HG02970 (cell line): ENCODE results near the gene PSORS1C1.

ENCODE experiments used
- ATAC-seq: cut with Tn5 transposase; IDR thresholded peaks from one replicate; pipeline ENCODE4 v1.9.1; 2021; ENCODE audit warnings: mild to moderate bottlenecking, moderate library complexity, moderate number of reproducible peaks; ENCODE audit not compliant: unreplicated experiment, low FRiP score

The PSORS1C1 gene

DNA sequence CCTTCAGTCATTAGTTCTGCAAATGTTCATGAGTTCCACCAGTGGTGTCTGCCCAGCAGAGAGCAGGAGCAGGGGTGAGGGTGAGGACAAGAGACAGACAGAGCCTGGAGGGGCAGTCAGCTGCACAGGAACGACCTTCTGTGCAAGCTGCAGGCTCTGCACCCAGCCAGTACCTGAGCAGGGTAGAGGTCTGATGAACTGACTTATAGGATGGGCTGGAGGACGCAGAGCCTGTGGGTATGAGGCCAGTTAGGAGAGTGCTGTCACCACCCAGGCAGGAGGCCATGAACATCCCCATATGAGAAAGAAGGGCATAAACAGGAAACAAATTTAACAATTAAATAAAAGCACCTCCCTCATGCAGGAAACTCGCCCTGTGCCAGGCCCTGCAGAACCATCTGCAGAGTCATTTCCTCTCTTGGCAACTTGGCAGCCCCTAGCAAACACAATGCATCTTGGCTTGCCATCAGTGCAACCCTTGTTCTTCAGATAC lies 20.2 kb upstream of the PSORS1C1 start:
- ATAC-seq: no peak

- ATAC-seq: no peak
These were observed 18.4 kb upstream of the PSORS1C1 start for GRCh38 chr6:31096215-31096614.

GRCh38 chr6:31096656-31097055 lies 17.9 kb upstream of the PSORS1C1 start:
- ATAC-seq: no peak

DNA sequence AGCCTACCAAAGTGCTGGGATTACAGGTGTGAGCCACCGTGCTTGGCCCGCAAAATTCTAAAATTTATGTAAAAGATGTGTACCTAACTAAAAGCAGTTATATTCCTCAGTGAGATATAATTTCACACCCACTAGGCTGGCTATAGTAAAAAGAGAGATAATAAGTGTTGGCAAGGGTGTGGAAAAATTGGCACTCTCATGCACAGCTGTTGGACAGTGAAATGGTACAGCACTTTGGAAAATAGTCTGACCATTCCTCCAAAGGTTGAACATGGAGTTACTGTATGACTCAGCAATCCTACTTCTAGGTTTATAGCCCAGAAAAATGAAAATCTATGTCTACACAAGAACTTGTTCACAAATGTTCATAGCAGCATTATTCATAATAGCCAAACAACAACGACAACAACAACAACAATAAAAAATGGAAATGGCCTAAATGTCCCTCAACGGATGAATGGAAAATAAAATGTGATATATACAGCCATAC lies 16.1 kb upstream of the PSORS1C1 start:
- ATAC-seq: no peak

GRCh38 chr6:31103136-31103535 lies 11.5 kb upstream of the PSORS1C1 start:
- no peak for ATAC-seq

DNA sequence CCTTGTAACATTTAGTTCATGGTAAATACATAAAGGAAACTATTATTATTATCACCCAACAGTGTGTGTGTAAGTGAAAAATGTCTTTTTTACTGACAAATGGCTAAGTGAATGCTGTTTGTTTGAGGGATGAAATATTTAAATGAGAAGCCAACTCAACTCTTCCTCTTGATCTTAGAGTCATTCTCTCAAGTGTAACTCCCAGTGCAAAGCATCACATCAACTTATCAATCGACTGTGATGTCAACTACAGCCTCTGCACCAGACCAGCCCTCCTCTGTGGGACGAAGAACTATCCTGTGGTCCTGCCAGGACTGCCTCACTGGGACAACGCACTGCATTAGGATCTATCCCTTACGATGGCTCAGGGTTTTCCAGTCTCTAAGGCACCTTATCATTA lies 7.5 kb upstream of the PSORS1C1 start:
- no peak for ATAC-seq

DNA sequence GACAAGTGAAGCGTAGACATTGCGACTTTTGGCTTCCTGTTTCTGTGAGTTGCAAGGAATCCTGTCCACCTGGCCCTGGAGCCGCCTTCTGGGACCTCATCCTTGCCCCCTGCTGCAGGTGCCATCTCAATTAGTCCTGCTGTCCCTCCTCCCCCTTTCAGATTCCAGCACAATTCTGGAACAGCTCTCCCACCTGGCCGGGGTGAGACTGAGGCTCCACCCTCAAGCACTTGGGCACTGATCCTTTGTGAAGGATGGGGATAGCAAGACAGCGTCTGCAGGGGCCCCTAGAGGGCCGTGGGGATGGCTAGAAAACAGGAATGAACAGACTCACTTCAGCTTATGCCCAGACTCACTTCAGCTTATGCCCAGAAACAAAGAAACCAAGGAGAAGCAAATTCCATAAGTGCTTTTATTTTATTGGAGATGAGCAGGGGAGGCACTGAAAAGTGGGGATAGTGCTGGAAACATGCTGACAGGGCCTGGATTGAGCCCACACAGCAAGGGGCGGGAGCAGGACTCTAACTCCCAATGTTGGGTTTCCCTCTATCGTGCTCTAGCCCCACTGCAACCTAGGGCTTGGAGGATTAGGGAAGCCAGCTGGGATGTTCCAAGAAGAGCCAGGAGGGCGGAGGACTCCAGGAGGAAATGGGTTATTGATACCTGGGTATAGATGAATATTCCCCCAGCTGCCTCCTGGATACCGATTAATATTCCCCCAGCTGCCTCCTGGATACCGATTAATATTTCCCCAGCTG lies 3.6 kb upstream of the PSORS1C1 start:
- ATAC-seq: no peak

DNA sequence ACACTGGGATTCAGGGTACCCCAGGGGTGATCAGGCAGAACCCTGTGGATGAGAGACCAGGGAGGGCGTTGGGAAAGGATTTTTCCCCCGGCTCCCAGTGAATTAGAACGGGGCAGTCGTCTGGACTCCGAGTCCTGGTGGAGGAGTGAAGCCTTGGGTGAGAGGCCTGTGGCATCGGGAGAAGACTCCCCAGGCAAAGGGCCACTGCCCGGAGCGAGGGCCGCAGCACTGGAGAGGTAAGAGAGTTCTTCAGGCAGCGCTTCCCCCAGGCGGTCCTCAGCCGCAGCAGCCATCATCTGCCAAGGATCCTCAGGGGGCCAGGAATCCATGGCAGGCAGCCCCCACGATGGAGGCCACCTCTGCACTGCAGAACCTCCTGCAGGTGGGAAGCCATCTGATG lies 2.9 kb upstream of the PSORS1C1 start:
- ATAC-seq: no peak

- no peak for ATAC-seq
These were observed 2.1 kb upstream of the PSORS1C1 start, which contains the start of gene C6orf15 for GRCh38 chr6:31112478-31112877. Gene C6orf15, minus strand, starts transcription at chr6:31112575. Its CDS starts 20 bp downstream, at chr6:31112555.

DNA sequence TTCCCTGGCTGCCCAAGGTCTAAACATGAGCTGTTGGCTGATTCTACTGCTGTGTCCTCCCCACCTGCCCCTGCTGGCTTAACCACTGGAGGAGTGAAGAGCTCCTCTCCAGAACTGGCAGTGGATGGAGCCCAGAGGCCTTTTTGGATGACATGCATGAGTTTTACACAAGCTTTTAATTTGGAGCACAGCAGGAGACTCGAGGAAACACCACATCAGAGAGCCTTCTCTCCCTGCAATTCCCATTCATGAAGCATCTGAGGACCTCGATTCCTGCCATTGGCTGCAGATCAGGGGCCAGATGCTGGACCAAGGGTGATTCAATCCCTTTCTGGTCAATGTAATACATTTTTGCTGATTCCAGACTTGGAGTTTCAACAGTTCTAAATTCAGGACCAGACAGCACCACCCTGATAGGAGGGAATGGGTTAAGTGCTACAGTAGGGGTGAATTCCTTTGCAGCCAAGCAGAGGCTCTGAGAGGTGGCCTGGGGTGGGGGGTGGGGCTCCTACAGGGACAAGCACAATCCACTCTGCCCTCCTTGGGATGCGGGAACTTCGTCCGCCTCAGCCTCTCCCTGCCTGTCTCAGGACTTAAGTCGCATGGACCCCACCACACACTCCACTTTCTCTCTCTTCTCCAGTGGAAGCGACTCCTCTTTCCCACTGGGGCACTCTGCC lies 599 bp upstream of the PSORS1C1 start:
- no peak for ATAC-seq

DNA sequence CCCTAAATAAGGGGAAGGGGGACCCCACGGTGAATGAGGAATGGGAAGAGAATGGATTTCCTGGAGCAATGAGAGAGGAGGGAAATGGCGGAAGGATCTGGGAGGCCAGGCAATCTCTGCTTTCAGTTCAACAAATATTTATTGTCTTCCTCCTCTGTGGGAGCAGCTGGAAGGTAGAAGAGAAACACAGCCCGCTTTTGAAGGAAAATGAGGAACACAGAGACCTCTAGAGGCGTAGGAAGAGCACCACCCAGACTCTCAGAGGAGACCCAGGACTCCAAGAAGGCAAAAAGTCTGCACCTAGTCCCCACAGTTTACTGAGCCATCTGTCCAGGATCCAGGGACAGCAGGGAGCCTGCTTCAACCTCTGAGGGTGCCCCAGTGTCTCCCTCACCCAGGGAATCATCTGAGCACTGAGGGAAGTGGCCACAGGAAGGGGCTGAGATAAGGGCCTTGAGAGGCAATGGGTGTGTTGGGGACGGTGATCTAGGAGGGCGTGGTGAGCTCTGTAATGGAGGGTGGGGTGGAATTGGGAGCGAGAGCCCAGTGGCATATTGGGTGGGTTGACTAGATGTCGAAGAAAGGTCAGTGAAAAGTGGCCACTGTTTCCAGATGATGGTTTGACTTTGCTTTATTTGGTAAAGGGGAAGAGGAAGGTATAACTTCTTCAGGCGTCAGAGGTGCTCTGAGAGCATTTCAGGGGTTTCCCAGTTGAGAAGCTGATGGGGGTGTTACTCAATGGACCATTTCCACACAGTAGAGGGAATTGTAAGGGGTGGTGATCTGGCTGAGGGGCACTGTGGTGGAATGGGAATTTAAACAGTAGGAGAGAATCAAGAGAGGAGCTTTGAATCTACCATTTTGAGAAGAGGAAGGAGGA lies 610 bp downstream of the PSORS1C1 start:
- ATAC-seq: no peak

DNA sequence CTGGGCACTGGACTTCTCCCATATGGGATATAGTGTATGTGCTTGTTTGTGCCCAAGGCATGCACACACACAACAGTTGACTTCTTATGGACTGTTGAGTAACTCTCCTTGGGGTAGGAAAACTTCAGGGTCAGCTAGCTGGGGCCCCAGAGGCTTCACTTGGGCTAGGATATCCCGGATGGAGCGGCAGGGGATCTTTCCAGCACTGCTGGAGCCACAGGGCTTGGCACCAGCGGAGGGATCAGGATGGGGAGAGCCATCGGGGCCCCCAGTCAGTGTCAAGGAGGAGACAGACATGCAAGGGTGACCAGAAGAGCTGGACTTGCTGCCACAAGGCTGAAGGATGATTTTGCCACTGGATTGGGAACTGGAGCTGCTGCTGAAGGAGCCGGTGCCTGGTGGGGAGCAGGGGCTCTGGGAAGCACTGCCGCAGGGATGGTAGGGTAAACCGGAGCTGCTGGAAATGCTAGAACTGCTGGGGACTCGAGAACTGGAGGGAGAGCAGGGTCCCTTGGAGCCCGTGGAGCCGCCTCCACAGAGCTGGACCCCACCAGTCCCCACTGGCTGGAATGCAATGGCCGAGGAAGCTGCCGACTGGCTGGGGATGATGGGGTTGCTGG lies 1.5 kb downstream of the PSORS1C1 start:
- no peak for ATAC-seq

DNA sequence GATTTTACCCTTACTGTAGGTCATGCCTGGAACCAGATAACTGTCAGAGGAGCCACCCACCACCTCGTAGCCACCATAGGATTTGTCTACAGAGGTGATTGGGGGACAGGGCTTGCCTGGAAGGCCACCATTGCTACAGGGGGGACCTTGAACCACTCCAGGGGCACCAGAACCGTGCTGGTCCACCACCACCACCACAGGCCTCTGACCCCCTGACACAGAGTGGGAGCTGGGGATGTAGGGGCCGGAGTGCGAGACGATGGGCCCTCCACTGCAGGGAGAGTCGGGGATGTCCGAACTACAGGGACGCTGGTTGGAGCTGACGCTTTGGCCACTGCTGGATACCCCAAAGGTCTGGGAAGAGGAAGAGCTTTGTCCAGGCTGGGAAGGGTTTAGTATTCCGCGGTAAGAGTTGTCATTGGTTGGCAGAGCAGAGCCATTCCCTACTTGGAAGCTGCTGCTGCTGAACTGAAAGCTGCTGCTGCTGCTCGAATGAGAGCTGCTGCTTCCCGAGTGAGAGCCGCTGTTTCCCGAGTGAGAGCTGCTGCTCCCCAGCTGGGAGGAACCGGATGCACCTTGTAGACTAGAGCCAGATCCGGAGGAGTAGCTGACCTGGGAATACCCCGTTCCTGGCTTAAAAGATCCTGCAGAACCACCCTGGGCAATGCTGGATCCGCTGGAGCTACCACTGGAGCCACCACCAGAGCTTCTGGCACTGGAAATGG lies 2.2 kb downstream of the PSORS1C1 start:
- ATAC-seq: no peak

DNA sequence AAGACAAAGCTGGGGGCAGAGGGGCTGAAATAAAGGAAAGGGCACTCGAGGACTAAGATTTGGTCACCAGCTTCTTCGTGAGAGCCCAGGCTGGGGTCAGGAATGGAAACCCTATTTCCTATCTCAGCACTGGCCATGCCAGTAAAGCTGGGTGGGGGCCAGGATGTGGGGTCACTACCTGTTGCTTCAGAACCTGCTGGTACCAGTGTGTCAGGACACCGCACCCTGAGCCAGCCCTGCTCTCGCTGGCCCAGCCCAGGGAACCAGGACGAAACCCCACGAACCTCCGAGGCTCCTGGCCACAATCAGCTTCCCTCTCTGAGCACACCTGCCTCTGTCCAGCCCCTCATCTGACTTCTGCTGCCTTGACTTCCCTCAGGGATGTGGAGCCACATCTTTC lies 3.6 kb downstream of the PSORS1C1 start:
- ATAC-seq: no peak

DNA sequence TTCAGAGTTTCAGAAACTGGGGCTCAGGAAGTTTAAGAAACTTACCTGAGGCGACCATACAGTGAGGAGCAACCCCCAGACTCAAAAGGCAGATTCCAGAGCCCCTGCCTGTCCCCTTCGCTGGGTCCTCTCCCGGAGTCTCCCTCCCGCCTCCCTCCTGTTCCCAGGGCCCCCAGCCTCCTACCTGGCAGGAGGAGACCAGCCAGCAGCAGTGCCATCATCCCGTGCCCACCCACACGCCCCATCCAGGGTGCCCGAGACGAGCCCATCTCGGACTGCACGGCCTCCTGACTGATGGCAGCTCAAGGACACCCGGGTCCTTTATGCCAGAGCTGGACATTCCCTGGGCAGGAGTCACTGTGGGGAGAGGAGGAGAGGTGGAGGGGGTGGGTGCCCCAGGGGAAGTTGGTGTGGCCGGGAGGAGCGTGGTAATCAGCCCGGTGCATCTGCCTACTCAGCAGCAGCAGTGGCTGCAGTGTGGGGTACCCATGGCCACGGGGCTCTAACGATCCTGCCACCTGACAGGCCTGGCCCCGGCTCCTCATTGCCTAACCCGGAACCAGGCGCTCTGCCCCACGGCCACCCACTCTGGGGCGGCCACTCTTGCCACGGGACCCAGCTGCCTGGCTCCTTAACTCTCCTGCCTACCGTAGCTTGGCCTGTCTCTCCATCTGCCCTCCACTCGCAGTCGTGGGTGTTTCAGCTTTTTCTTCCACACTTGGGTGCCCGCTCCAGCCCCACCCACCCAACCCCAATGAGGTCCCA lies 5.7 kb downstream of the PSORS1C1 start, which contains the start of gene CDSN:
TSS of gene CDSN (minus strand) at position 296 of the 765 bp plus-strand sequence. CDS start at position 269, 27 bp downstream.
- no peak for ATAC-seq

DNA sequence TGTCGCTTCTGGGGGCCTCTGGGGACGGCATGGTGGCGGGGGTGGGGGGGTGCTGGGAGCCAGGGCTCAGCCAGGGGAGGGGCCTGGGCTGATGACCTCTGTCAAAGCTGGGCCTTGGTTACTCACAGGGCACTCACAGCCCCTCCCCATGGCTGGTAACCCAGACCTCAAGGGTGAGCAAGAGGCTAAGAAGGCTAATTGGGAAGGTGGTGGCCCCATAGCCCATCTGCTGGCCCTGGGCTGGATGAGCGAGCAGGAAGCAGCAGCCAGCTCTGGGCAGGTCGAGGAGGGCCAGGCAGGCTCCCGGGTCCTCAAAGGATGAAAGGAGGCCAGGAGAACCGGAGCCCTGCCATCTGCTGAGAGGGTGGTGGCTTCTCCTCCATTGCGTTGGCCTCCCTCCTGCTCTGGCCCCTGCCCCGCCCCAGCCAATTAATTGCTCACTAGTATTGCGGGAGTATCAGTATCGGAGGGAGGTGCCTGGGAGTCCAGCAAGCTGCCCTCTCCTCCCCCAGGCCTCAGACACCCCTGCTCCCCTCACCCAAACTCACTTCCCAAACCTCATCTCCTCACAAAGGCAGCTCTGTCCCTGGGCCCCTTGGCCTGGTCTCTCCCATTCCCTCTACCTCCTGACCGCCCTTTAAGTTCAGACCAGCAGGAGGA lies 6.7 kb downstream of the PSORS1C1 start:
- no peak for ATAC-seq

DNA sequence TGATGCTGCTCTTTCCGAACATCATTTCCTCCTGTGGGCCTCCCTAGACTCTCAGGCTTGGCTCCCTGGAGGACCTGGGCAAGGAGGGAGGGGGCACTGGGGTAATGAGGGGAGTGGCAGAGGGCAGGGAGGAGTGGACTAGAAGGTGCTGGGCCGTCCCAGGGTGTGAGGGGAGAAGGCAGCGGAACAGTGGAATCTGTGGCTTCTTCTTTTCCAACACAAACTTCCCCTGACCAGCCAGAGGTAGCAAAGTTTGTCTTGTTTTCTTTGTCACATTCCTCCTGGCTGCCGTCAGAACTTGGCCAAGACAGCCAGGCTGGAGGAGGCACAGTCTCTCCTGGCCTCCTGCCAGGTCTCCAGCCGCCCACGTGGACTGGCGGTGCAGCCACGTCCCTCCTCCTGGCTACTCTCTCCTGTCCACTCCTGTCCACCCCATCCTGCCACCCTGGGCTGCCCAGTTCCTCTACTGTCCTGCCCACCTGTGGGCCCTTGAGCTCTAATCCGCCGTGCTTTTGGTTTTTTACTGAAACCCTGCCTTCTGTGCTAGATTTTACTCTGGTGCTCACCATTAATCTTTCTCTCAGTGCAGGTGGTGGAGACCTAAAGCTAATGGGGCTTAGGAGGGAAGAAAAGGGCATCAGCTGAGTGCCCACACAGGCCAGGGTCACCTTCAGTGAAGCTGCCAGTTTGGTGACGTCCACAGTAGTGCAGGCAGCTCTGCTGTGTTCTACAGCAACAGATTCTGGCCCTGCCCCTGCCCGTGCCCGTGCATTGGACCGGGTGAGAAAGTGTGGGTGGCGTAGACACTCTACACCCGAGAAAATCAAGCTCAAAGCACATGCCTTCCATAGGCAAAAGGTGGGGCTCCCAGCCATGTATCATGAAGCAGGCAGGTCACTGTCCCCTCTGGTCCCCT lies 8.4 kb downstream of the PSORS1C1 start:
- no peak for ATAC-seq
